Naive thymus-derived CD4-positive, alpha-beta T cell (primary cell): ENCODE measurements around the gene RNF126. TPM values are rescaled to one million over a fixed set of nuclear protein-coding genes. Genes with fewer than 3 reads are reported as not detected.
A peak's percentile ranks its signal among the peaks of the same experiment; 100 is the strongest.

Experiments
- ATAC-seq: fragments of 150-1000 bp; cut with Tn5 transposase; 2 replicates; pipeline ENCODE4 v1.10.0; 2021; ENCODE audit warnings: mild to moderate bottlenecking, moderate library complexity
- CTCF ChIA-PET: fragments of 350-600 bp; sonication (Branson Sonifier 250); formaldehyde crosslinking; loops from one replicate; lab custom pipeline; 2021; ENCODE audit warnings: antibody characterized with exemption; lab: Charles Lee
- POLR2A ChIA-PET: fragments of 350-600 bp; sonication (Branson Sonifier 250); formaldehyde crosslinking; loops from one replicate; lab custom pipeline; 2021; ENCODE audit warnings: antibody characterized with exemption, inconsistent platforms; lab: Charles Lee
- DNase-seq, 9 donors: peaks; one replicate each; pipeline versions ENCODE4 v3.0.0 to v3.0.0-alpha.2; 2020 to 2022; ENCODE audit warnings: mixed read lengths in 1 of 9
- H3K27ac ChIP-seq: one replicate; pipeline ENCODE4 v1.7.0; 2013; ENCODE audit warnings: mild to moderate bottlenecking, low read depth, low read length, moderate library complexity
- H3K27me3 ChIP-seq, 2 donors: one replicate each; pipeline ENCODE4 v1.7.0; 2013; ENCODE audit warnings: low read length in 2 of 2, mild to moderate bottlenecking in 2 of 2, moderate library complexity in 2 of 2; ENCODE audit not compliant: control insufficient read depth in 2 of 2, insufficient read depth in 2 of 2
- H3K36me3 ChIP-seq, 3 experiments: 1 replicate in 2 of 3; 2 replicates in 1 of 3; pipeline ENCODE4 v1.7.0; 2013; ENCODE audit warnings: low read length in 3 of 3, mild to moderate bottlenecking in 3 of 3, moderate library complexity in 1 of 3; ENCODE audit not compliant: insufficient read depth in 3 of 3, control insufficient read depth in 2 of 3
- H3K4me1 ChIP-seq, 2 donors: one replicate each; pipeline ENCODE4 v1.7.0; 2013; ENCODE audit warnings: low read length in 2 of 2, mild to moderate bottlenecking in 2 of 2, moderate library complexity in 1 of 2; ENCODE audit not compliant: control insufficient read depth in 2 of 2, insufficient read depth in 2 of 2
- H3K4me3 ChIP-seq: 2 replicates; pipeline ENCODE4 v1.7.0; 2013; ENCODE audit warnings: mild to moderate bottlenecking, low read length
- H3K9me3 ChIP-seq, 3 experiments: 1 replicate in 2 of 3; 2 replicates in 1 of 3; pipeline ENCODE4 v1.7.0; 2013; ENCODE audit warnings: low read length in 3 of 3; ENCODE audit not compliant: control insufficient read depth in 2 of 3
- H3K27ac Mint-ChIP-seq, 9 donors: one replicate each; pipeline ENCODE4 v1.8.0; 2020 to 2022; ENCODE audit warnings: mixed read lengths in 9 of 9, mild to moderate bottlenecking in 8 of 9, moderate library complexity in 5 of 9, inconsistent platforms in 2 of 9
- H3K27me3 Mint-ChIP-seq, 5 donors: one replicate each; pipeline ENCODE4 v1.8.0; 2021 to 2022; ENCODE audit warnings: mixed read lengths in 5 of 5, mild to moderate bottlenecking in 1 of 5
- H3K36me3 Mint-ChIP-seq, 5 donors: one replicate each; pipeline ENCODE4 v1.8.0; 2020 to 2022; ENCODE audit warnings: mixed read lengths in 5 of 5, mild to moderate bottlenecking in 3 of 5, inconsistent platforms in 1 of 5
- H3K4me1 Mint-ChIP-seq, 7 donors: one replicate each; pipeline ENCODE4 v1.8.0; 2020 to 2022; ENCODE audit warnings: mixed read lengths in 7 of 7, mild to moderate bottlenecking in 3 of 7, inconsistent platforms in 1 of 7
- H3K4me3 Mint-ChIP-seq, 10 donors: one replicate each; pipeline ENCODE4 v1.8.0; 2020 to 2022; ENCODE audit warnings: mild to moderate bottlenecking in 10 of 10, mixed read lengths in 10 of 10, moderate library complexity in 6 of 10, inconsistent platforms in 2 of 10
- H3K9me3 Mint-ChIP-seq, 11 donors: one replicate each; pipeline ENCODE4 v1.8.0; 2020 to 2022; ENCODE audit warnings: mixed read lengths in 11 of 11, mild to moderate bottlenecking in 4 of 11, inconsistent platforms in 1 of 11, moderate library complexity in 1 of 11
- intact Hi-C, 2 donors: fragments of 100-400 bp; cut with micrococcal nuclease; formaldehyde crosslinking; loops; one replicate each; pipeline ENCODE4 v1.15.1; 2023
- polyA plus RNA-seq, 2 donors: library from polyadenylated mRNA; unstranded; fragments of 300-500 nt; fragmentation: Illumina TruSeq; gene quantifications; one replicate each; pipeline ENCODE4 v1.2.3, GENCODE V29; 2021
- total RNA-seq, 6 experiments: library from RNA in 5 of 6; stranded (reverse) in 5 of 6; gene quantifications; 1 replicate in 5 of 6; 2 replicates in 1 of 6; pipeline ENCODE4 v1.2.3 and lab custom pipeline; 2021 to 2026

RNF126 gene
- total and polyA plus RNA-seq, 7 experiments from 2014 or later = 55.3 to 110 (median 96.0) TPM

GRCh38 chr19:655691-656090 is 7.3 kb downstream of the RNF126 start:
- intact Hi-C loops = no loop called here
- Mint-ChIP-seq H3K27me3 (no peaks in the 10 kb centered on the region), H3K36me3 (peaks cover 0 to 7% (median 0%) of the 10 kb centered on the region in 5 donors), H3K4me1 (peaks cover 13 to 65% (median 31%) of the 10 kb centered on the region in 7 donors), H3K9me3 (no peaks in the 10 kb centered on the region), H3K4me3 (peak overlapping the region in 3 of 10 donors; percentile 25 to 64 (median 52)), H3K27ac (peak overlapping the region in 7 of 9 donors; percentile 22 to 86 (median 65))
- no peak overlapping the region for H3K4me3 ChIP-seq
- no peak for DNase-seq
- H3K9me3 ChIP-seq = no peaks in the 10 kb centered on the region
- peaks cover 41 to 48% of the 10 kb centered on the region in 2 donors for H3K4me1 ChIP-seq
- ATAC-seq = no peak
- H3K27ac ChIP-seq = no peak overlapping the region
- peaks cover 0 to 84% (median 20%) of the 10 kb centered on the region in 3 experiments for H3K36me3 ChIP-seq
- no peaks in the 10 kb centered on the region for H3K27me3 ChIP-seq
- ChIA-PET POLR2A (interaction anchor here (0.7 to 1.2 kb wide), 3 partner anchors 14 to 45 kb away, joined by 3 read pairs; no protein-coding TSS in a partner anchor), CTCF (no interaction called here)

- intact Hi-C loops = no loop called here
- POLR2A ChIA-PET = no interaction called here
These were observed 9.6 kb downstream of the RNF126 start for GRCh38 chr19:653425-653824.

GRCh38 chr19:652467-653389 is 10.3 kb downstream of the RNF126 start:
- DNase-seq (no peak), ATAC-seq (no peak)
- H3K4me3 Mint-ChIP-seq = no peak overlapping the region
- no peaks in the 10 kb centered on the region for H3K27me3 ChIP-seq
- peaks cover 0 to 5% (median 0%) of the 10 kb centered on the region in 5 donors for H3K36me3 Mint-ChIP-seq
- peaks cover 7 to 44% (median 24%) of the 10 kb centered on the region in 7 donors for H3K4me1 Mint-ChIP-seq
- no peaks in the 10 kb centered on the region for H3K9me3 ChIP-seq
- H3K4me1 ChIP-seq = peaks cover 17 to 22% of the 10 kb centered on the region in 2 donors
- H3K27me3 Mint-ChIP-seq = no peaks in the 10 kb centered on the region
- H3K36me3 ChIP-seq = peaks cover 0 to 93% (median 27%) of the 10 kb centered on the region in 3 experiments
- ChIA-PET POLR2A (no interaction called here), CTCF (no interaction called here)
- H3K27ac ChIP-seq = no peak overlapping the region
- H3K9me3 Mint-ChIP-seq = no peaks in the 10 kb centered on the region
- H3K27ac Mint-ChIP-seq = no peak overlapping the region
- no peak overlapping the region for H3K4me3 ChIP-seq
- intact Hi-C loops = no loop called here

More at GRCh38 chr19:653425-653824, 9.6 kb downstream of the RNF126 start:
- H3K9me3 ChIP-seq = no peaks in the 10 kb centered on the region
- Mint-ChIP-seq H3K4me1 (peaks cover 7 to 46% (median 24%) of the 10 kb centered on the region in 7 donors), H3K27ac (no peak overlapping the region), H3K27me3 (no peaks in the 10 kb centered on the region), H3K9me3 (no peaks in the 10 kb centered on the region), H3K4me3 (no peak overlapping the region), H3K36me3 (peaks cover 0 to 5% (median 0%) of the 10 kb centered on the region in 5 donors)
- DNase-seq = no peak
- CTCF ChIA-PET = no interaction called here
- peak overlapping the region; percentile 14 for H3K27ac ChIP-seq
- ATAC-seq = no peak
- no peak overlapping the region for H3K4me3 ChIP-seq
- H3K27me3 ChIP-seq = no peaks in the 10 kb centered on the region
- peaks cover 0 to 94% (median 27%) of the 10 kb centered on the region in 3 experiments for H3K36me3 ChIP-seq
- peaks cover 24 to 29% of the 10 kb centered on the region in 2 donors for H3K4me1 ChIP-seq

- peaks cover 0 to 5% (median 0%) of the 10 kb centered on the region in 5 donors for H3K36me3 Mint-ChIP-seq
- no peak overlapping the region for H3K4me3 Mint-ChIP-seq
- H3K27me3 Mint-ChIP-seq = no peaks in the 10 kb centered on the region
- no peaks in the 10 kb centered on the region for H3K9me3 Mint-ChIP-seq
- intact Hi-C loops = no loop called here
- Histone ChIP-seq H3K4me3 (no peak overlapping the region), H3K27ac (no peak overlapping the region), H3K4me1 (peaks cover 9 to 15% of the 10 kb centered on the region in 2 donors), H3K9me3 (no peaks in the 10 kb centered on the region), H3K27me3 (no peaks in the 10 kb centered on the region), H3K36me3 (peaks cover 0 to 93% (median 27%) of the 10 kb centered on the region in 3 experiments)
- POLR2A ChIA-PET = no interaction called here
- no peak overlapping the region for H3K27ac Mint-ChIP-seq
- CTCF ChIA-PET = no interaction called here
- DNase-seq = no peak
- peaks cover 7 to 37% (median 20%) of the 10 kb centered on the region in 7 donors for H3K4me1 Mint-ChIP-seq
- no peak for ATAC-seq
These were observed 11.0 kb downstream of the RNF126 start for GRCh38 chr19:651991-652390.

GRCh38 chr19:651114-651818 is 11.7 kb downstream of the RNF126 start:
- Histone ChIP-seq H3K27me3 (no peaks in the 10 kb centered on the region), H3K27ac (no peak overlapping the region), H3K36me3 (peaks cover 0 to 93% (median 27%) of the 10 kb centered on the region in 3 experiments), H3K9me3 (no peaks in the 10 kb centered on the region), H3K4me1 (peaks cover 8 to 9% of the 10 kb centered on the region in 2 donors), H3K4me3 (no peak overlapping the region)
- H3K4me1 Mint-ChIP-seq = peaks cover 7 to 30% (median 17%) of the 10 kb centered on the region in 7 donors
- ChIA-PET CTCF (no interaction called here), POLR2A (no interaction called here)
- intact Hi-C loops = no loop called here
- DNase-seq (no peak), ATAC-seq (no peak)
- H3K4me3 Mint-ChIP-seq = no peak overlapping the region
- H3K27ac Mint-ChIP-seq = no peak overlapping the region
- H3K36me3 Mint-ChIP-seq = peaks cover 0 to 6% (median 0%) of the 10 kb centered on the region in 5 donors
- no peaks in the 10 kb centered on the region for H3K27me3 Mint-ChIP-seq
- H3K9me3 Mint-ChIP-seq = no peaks in the 10 kb centered on the region

- CTCF ChIA-PET = interaction anchor here (1.2 kb wide), 1 partner anchor 9 kb away, joined by 4 read pairs; no protein-coding TSS in a partner anchor
- Mint-ChIP-seq H3K9me3 (no peaks in the 10 kb centered on the region), H3K27ac (no peak overlapping the region), H3K4me3 (no peak overlapping the region), H3K27me3 (no peaks in the 10 kb centered on the region), H3K36me3 (peaks cover 0 to 4% (median 0%) of the 10 kb centered on the region in 5 donors), H3K4me1 (peaks cover 0 to 18% (median 6%) of the 10 kb centered on the region in 7 donors)
- Histone ChIP-seq H3K9me3 (no peaks in the 10 kb centered on the region), H3K4me3 (no peak overlapping the region), H3K27me3 (no peaks in the 10 kb centered on the region), H3K36me3 (peaks cover 0 to 89% (median 22%) of the 10 kb centered on the region in 3 experiments), H3K4me1 (peaks cover 0 to 4% of the 10 kb centered on the region in 2 donors), H3K27ac (no peak overlapping the region)
- POLR2A ChIA-PET = interaction anchor here (1.3 kb wide), 1 partner anchor 11 kb away, joined by 7 read pairs; no protein-coding TSS in a partner anchor
- DNase-seq (no peak), ATAC-seq (no peak)
- intact Hi-C loops = no loop called here
These were observed 12.9 kb downstream of the RNF126 start for GRCh38 chr19:650121-650520.
